ENCODE data around the gene ESPL1. TPM values are rescaled to one million over a fixed set of nuclear protein-coding genes. Genes with fewer than 3 reads are reported as not detected.

The ESPL1 gene
- total and polyA plus RNA-seq, 2 donors from 2014 or later = 1.5 to 2.9 TPM

DNA sequence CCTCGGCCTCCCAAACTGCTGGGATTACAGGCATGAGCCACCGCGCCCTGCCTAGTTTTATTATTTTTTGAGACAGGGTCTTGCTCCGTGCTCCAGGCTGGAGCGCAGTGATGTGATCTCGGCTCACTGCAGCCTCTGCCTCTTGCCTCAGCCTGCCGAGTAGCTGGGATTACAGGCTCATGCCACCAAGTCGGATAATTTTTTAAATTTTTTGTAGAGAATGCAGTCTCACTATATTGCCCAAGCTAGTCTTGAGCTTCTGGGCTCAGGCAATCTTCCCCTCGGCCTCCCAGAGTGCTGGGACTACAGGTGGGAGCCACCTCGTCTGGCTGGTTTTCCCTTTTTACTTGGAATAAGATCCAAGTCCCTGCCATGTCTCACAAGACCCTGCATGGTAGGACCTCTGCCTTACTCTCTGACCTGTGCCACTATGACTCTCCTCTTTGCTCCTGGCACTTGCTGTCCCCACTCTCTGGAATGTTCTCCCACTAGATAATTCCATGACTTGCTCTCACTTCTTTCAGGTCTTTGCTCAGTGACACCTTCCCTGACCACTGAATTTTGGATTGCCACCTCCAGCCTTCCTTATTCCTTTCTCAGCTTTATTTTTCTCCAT is 28.3 kb upstream of the ESPL1 start:
- no peak overlapping the region for H3K4me3 ChIP-seq (ENCODE audit: low read length in 3 of 3)
- H3K27me3 ChIP-seq (ENCODE audit: control insufficient read depth, insufficient read depth, low read length) = no peaks in the 10 kb centered on the region
- intact Hi-C loops (cut with DNase I) = no loop called here
- H3K9ac ChIP-seq (ENCODE audit: low read length in 3 of 3) = no peak overlapping the region
- H3K36me3 ChIP-seq (ENCODE audit: control insufficient read depth in 2 of 3, insufficient read depth in 3 of 3, low read length in 3 of 3) = no peaks in the 10 kb centered on the region
- H3K9me3 ChIP-seq (ENCODE audit: control insufficient read depth in 2 of 3, insufficient read depth in 1 of 3, low read length in 3 of 3) = no peaks in the 10 kb centered on the region
- no peak overlapping the region for H3K27ac ChIP-seq (ENCODE audit: low read depth in 2 of 2, low read length in 2 of 2)
- DNase-seq (no peak), FAIRE-seq (no peak)
- no peaks in the 10 kb centered on the region for H3K4me1 ChIP-seq (ENCODE audit: control insufficient read depth in 2 of 3, insufficient read depth in 2 of 3, low read depth in 1 of 3, low read length in 3 of 3)
- no peak for TF ChIP-seq CTCF (IDR thresholded peaks at IDR 0.05; ENCODE audit: borderline replicate concordance, extremely low read depth, insufficient read depth)

DNA sequence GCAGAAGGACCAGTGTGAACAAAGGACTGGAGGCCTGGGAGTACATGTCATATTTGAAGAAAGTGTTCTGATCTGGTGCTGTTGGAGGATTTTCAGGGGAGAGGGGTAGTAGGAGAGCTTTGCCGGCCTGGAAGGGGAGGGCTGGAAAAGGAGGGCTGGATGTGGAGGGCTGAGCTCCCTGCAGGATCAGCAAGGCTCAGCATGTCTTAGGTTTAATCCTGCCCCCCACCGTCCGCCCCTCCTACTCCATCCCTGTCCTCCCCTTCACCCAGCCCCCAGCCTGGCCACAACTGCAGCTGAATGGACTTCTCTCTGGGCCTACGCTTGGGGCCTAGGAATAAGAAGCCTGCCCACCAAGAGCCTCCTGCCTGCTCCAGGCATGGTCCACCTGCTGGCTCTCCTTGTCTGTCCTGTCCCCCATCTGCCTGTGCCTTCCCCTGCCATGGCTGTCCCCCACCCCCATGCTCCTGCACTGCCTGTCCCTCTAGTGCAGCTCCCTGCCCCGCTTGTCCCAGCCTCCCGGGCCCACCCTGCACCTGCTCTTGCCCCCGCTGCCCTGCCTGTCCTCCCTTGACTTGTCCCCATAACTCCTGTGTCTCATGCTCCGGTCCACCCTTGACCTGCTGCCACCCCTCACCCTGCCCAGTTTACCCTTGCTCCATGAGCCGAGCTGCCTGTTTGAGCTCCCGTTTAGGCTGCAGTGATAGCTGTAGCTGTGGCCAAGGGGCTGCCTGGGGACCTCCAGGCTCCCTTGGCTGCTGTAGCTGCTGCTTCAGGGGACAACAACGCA is 26.3 kb upstream of the ESPL1 start:
- TF ChIP-seq CTCF (IDR thresholded peaks at IDR 0.05; ENCODE audit: borderline replicate concordance, extremely low read depth, insufficient read depth) = no peak
- no peak overlapping the region for H3K27ac ChIP-seq (ENCODE audit: low read depth in 2 of 2, low read length in 2 of 2)
- DNase-seq (peak in 1 of 5 donors; percentile 37), FAIRE-seq (no peak)
- H3K9me3 ChIP-seq (ENCODE audit: control insufficient read depth in 2 of 3, insufficient read depth in 1 of 3, low read length in 3 of 3) = no peaks in the 10 kb centered on the region
- H3K4me3 ChIP-seq (ENCODE audit: low read length in 3 of 3) = no peak overlapping the region
- H3K9ac ChIP-seq (ENCODE audit: low read length in 3 of 3) = no peak overlapping the region
- no peaks in the 10 kb centered on the region for H3K27me3 ChIP-seq (ENCODE audit: control insufficient read depth, insufficient read depth, low read length)
- intact Hi-C loops (cut with DNase I) = no loop called here
- no peaks in the 10 kb centered on the region for H3K4me1 ChIP-seq (ENCODE audit: control insufficient read depth in 2 of 3, insufficient read depth in 2 of 3, low read depth in 1 of 3, low read length in 3 of 3)
- no peaks in the 10 kb centered on the region for H3K36me3 ChIP-seq (ENCODE audit: control insufficient read depth in 2 of 3, insufficient read depth in 3 of 3, low read length in 3 of 3)

DNA sequence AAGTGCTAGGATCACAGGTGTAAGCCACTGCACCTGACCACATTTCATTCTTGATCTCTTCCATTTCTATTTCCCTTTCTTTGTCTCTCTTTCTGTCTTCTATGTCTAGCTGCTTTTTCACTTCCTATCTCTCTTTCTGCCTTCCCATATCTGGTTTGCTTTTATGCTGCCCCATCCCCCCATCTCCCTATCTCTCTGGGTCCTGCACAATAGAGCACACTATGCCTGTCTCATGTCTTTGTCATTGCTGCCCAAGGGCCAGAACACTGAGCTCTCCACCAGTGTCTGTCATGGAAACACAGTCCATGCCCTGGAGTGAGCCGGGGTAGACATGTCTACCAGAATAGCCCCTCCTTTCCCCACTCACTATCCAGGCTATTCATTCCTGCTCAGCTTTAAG is 23.8 kb upstream of the ESPL1 start:
- Histone ChIP-seq H3K4me1 (ENCODE audit: control insufficient read depth in 2 of 3, insufficient read depth in 2 of 3, low read depth in 1 of 3, low read length in 3 of 3) (no peaks in the 10 kb centered on the region), H3K27me3 (ENCODE audit: control insufficient read depth, insufficient read depth, low read length) (no peaks in the 10 kb centered on the region), H3K9ac (ENCODE audit: low read length in 3 of 3) (no peak overlapping the region), H3K27ac (ENCODE audit: low read depth in 2 of 2, low read length in 2 of 2) (no peak overlapping the region), H3K36me3 (ENCODE audit: control insufficient read depth in 2 of 3, insufficient read depth in 3 of 3, low read length in 3 of 3) (no peaks in the 10 kb centered on the region), H3K9me3 (ENCODE audit: control insufficient read depth in 2 of 3, insufficient read depth in 1 of 3, low read length in 3 of 3) (no peaks in the 10 kb centered on the region), H3K4me3 (ENCODE audit: low read length in 3 of 3) (no peak overlapping the region)
- TF ChIP-seq CTCF (IDR thresholded peaks at IDR 0.05; ENCODE audit: borderline replicate concordance, extremely low read depth, insufficient read depth) = no peak
- DNase-seq = no peak
- intact Hi-C loops (cut with DNase I) = no loop called here
- FAIRE-seq = no peak

All from kidney (tissue), 14 donors.